Measurements from ENCODE around the gene ABI2. TPM values are rescaled to one million over a fixed set of nuclear protein-coding genes. Genes with fewer than 3 reads are reported as not detected.
"Not testable (repeated sequence)": the region's sequence is repeated elsewhere in the genome, so short reads cannot be mapped to it uniquely, and the experiment has no call there.

The ABI2 gene
- total RNA-seq, 1 donor from 2014 or later = 23.7 TPM

GRCh38 chr2:203359450-203359849 lies 31.3 kb downstream of the ABI2 start:
- no peak for DNase-seq

GRCh38 chr2:203360833-203361430 lies 32.7 kb downstream of the ABI2 start:
- DNase-seq = no peak

GRCh38 chr2:203361495-203361894 lies 33.3 kb downstream of the ABI2 start:
- no peak for DNase-seq

- peak; percentile 39 for DNase-seq
Observed at GRCh38 chr2:203361922-203362321, 33.7 kb downstream of the ABI2 start.

GRCh38 chr2:203366639-203367466 lies 38.7 kb downstream of the ABI2 start:
- no peak for DNase-seq

- DNase-seq = not testable (repeated sequence)
Observed at GRCh38 chr2:203372706-203373105, 44.5 kb downstream of the ABI2 start.

GRCh38 chr2:203376173-203376572 lies 48.0 kb downstream of the ABI2 start:
- DNase-seq = no peak

GRCh38 chr2:203379156-203379555 lies 51.0 kb downstream of the ABI2 start:
- DNase-seq = no peak

GRCh38 chr2:203383038-203383437 lies 54.8 kb downstream of the ABI2 start:
- DNase-seq = no peak

- DNase-seq = not testable (repeated sequence)
Observed at GRCh38 chr2:203388153-203388552, 60.0 kb downstream of the ABI2 start.

- DNase-seq = no peak
Observed at GRCh38 chr2:203394519-203395227, 66.5 kb downstream of the ABI2 start.

GRCh38 chr2:203395858-203396257 lies 67.7 kb downstream of the ABI2 start:
- DNase-seq = no peak

- DNase-seq = no peak
Observed at GRCh38 chr2:203396667-203397066, 68.5 kb downstream of the ABI2 start.

GRCh38 chr2:203399031-203399430 lies 70.8 kb downstream of the ABI2 start:
- no peak for DNase-seq

- DNase-seq = no peak
Observed at GRCh38 chr2:203400805-203401585, 72.8 kb downstream of the ABI2 start.

GRCh38 chr2:203404996-203405395 lies 76.8 kb downstream of the ABI2 start:
- no peak for DNase-seq

- no peak for DNase-seq
Observed at GRCh38 chr2:203407496-203407895, 79.3 kb downstream of the ABI2 start.

- DNase-seq = no peak
Observed at GRCh38 chr2:203412546-203413331, 84.5 kb downstream of the ABI2 start.

- peak; percentile 54 for DNase-seq
Observed at GRCh38 chr2:203413796-203414195, 85.6 kb downstream of the ABI2 start.

GRCh38 chr2:203418271-203418670 lies 90.1 kb downstream of the ABI2 start:
- DNase-seq = no peak

- DNase-seq = peak; percentile 45
Observed at GRCh38 chr2:203427061-203427460, 98.9 kb downstream of the ABI2 start.

GRCh38 chr2:203429643-203430042 lies 101.4 kb downstream of the ABI2 start:
- not testable (repeated sequence) for DNase-seq

Data from dermis blood vessel endothelial cell (primary cell).